WI38 (cell line): ENCODE data around the gene MYCBPAP.

ENCODE experiments used
- H3K4me3 ChIP-seq: 2 replicates; pipeline ENCODE4 v1.5.1; 2011; ENCODE audit warnings: low read depth, mild to moderate bottlenecking, control low read depth, low read length
- TF ChIP-seq, protein P1 (sequence below): IDR thresholded peaks from 2 replicates; pipeline ENCODE4 v1.5.1; 2012; ENCODE audit warnings: low read depth, mild to moderate bottlenecking, control low read depth, low read length

Gene MYCBPAP

DNA sequence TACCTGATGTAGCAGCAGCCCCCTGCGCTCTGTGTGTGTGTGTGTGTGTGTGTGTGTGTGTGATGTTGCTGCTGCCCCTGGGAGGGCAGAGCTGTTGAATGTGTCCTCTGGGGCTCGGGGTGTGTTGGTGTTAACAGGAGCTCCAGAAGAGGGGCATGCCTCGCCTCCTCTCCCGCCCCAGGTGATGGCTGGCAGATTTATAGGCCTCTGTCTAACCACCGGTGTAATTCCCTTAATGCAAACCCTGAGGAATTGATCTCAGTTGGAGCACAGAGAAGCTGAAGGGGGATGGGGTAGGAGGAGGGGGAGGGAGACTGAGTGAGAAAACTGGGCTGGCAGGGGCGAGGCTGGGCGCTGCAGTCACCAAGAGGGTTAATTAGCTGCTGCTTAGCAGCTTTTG lies 62.3 kb downstream of the MYCBPAP start:
- H3K4me3 ChIP-seq, result no peak overlapping the region
- TF ChIP-seq, protein P1, sequence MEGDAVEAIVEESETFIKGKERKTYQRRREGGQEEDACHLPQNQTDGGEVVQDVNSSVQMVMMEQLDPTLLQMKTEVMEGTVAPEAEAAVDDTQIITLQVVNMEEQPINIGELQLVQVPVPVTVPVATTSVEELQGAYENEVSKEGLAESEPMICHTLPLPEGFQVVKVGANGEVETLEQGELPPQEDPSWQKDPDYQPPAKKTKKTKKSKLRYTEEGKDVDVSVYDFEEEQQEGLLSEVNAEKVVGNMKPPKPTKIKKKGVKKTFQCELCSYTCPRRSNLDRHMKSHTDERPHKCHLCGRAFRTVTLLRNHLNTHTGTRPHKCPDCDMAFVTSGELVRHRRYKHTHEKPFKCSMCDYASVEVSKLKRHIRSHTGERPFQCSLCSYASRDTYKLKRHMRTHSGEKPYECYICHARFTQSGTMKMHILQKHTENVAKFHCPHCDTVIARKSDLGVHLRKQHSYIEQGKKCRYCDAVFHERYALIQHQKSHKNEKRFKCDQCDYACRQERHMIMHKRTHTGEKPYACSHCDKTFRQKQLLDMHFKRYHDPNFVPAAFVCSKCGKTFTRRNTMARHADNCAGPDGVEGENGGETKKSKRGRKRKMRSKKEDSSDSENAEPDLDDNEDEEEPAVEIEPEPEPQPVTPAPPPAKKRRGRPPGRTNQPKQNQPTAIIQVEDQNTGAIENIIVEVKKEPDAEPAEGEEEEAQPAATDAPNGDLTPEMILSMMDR, result no peak

DNA sequence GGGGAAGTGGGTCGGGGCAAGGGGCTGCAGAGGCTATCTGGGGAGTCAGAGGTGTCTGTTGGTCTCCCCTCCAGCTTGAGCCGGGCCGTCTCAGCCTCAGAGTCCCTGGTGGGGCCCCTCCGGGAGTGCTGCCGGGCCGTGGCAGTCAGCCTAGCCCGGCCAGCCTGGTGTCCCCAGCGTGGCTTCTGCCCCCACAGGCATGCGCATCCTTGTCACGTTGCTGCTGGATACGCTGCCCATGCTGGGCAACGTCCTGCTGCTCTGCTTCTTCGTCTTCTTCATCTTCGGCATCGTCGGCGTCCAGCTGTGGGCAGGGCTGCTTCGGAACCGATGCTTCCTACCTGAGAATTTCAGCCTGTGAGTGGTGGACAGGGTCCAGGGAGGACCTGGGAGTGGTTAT lies 63.4 kb downstream of the MYCBPAP start:
- H3K4me3 ChIP-seq, result no peak overlapping the region
- TF ChIP-seq, protein P1, result no peak

DNA sequence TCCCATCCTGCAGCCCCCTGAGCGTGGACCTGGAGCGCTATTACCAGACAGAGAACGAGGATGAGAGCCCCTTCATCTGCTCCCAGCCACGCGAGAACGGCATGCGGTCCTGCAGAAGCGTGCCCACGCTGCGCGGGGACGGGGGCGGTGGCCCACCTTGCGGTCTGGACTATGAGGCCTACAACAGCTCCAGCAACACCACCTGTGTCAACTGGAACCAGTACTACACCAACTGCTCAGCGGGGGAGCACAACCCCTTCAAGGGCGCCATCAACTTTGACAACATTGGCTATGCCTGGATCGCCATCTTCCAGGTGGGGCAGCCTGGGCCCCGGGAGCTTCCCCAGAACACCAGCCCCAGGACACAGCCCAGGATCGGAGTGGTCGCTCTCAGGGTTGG lies 64.3 kb downstream of the MYCBPAP start:
- TF ChIP-seq, protein P1, result no peak
- H3K4me3 ChIP-seq, result no peak overlapping the region

DNA sequence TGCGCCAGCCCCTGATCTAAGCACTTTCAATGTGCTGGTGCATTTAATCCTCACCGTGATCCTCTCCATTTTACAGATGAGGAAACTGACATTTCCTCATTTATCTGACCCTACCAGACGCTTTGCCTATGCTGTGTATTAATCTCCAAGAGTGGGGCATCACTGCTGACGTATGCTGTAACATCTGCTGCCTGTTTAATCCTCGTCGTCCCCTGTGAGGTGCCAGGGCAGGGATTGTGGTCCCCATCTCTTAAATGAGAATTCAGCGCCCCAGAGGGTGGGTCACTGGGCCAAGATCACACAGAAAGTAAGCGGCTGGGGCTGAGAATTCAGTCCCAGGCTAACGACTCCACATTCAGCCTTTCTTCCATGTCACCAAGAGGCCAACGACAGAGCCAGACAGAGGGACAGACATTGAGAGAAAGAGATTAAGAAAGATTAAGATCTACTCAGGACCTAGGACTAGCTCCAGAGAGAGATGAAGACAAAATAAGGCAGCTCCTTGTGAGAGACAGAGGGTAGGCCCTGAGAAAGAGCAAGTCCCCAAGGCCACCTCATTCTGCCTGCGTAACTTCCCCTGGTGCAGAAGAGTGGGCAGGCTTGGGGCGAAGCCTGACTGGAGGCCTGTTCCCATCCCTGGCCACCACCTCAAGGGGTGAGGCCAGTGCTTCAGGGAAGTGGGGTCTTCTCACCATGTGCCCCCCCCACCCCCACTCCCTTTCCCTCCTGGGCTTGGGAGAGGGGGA lies 65.8 kb downstream of the MYCBPAP start:
- H3K4me3 ChIP-seq, result no peak overlapping the region
- TF ChIP-seq, protein P1, result no peak

DNA sequence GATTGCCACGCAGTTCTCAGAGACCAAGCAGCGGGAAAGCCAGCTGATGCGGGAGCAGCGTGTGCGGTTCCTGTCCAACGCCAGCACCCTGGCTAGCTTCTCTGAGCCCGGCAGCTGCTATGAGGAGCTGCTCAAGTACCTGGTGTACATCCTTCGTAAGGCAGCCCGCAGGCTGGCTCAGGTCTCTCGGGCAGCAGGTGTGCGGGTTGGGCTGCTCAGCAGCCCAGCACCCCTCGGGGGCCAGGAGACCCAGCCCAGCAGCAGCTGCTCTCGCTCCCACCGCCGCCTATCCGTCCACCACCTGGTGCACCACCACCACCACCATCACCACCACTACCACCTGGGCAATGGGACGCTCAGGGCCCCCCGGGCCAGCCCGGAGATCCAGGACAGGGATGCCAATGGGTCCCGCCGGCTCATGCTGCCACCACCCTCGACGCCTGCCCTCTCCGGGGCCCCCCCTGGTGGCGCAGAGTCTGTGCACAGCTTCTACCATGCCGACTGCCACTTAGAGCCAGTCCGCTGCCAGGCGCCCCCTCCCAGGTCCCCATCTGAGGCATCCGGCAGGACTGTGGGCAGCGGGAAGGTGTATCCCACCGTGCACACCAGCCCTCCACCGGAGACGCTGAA lies 67.5 kb downstream of the MYCBPAP start:
- TF ChIP-seq, protein P1, result 0 out of 2 replicates have a peak, but pooled peaks have one; percentile 3
- no peak overlapping the region for H3K4me3 ChIP-seq

DNA sequence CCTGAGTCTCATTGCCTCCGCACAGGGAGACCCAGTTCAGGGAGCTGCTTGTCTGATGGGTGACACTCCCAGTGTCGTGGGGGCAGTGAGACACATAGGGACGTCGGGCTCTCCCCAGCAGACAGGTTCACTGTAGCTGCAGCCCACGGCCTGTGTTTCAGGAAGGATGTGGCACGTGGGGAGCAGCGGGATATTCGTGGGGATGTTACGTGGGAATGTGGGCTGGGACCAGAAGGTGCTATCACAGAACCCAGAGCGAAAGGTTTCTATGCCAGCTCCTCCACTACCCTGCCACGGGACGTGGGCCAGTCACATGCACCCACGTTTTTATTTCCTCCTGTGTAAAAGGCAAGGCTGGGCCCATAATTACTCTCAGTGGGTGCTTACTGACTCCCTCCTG lies 68.6 kb downstream of the MYCBPAP start:
- TF ChIP-seq, protein P1, result no peak
- H3K4me3 ChIP-seq, result no peak overlapping the region

DNA sequence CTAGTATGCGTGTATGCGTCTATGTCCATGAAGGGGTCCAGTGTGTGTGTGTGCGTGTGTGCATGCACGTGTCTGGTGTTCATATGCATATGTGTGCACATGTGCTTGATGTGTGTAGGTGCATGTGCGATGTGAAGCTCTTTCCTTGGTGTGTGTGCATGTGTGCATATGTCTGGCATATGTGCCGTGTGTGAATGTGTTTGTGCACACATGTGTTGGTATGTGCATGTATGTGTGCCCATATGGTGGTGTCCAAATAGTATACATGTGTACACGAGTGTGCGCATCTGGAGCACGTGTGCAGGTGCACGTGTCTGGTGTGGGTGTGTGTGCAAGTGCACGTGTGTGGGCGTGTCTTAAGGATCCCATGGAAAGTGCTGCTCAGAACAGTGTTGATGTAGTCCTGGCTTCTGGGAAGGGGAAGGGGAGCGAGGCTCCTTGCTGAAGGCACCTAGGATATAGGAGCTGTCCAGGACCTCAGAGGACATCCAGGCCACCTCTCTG lies 69.3 kb downstream of the MYCBPAP start:
- H3K4me3 ChIP-seq, result no peak overlapping the region
- TF ChIP-seq, protein P1, result no peak
